Amniotic epithelial cell (primary cell): ENCODE results near the gene PRKAR1A.

Experiments
- DNase-seq: peaks from one replicate; pipeline ENCODE4 v3.0.0-alpha.2; 2010; ENCODE audit warnings: low read depth

The PRKAR1A gene

DNA sequence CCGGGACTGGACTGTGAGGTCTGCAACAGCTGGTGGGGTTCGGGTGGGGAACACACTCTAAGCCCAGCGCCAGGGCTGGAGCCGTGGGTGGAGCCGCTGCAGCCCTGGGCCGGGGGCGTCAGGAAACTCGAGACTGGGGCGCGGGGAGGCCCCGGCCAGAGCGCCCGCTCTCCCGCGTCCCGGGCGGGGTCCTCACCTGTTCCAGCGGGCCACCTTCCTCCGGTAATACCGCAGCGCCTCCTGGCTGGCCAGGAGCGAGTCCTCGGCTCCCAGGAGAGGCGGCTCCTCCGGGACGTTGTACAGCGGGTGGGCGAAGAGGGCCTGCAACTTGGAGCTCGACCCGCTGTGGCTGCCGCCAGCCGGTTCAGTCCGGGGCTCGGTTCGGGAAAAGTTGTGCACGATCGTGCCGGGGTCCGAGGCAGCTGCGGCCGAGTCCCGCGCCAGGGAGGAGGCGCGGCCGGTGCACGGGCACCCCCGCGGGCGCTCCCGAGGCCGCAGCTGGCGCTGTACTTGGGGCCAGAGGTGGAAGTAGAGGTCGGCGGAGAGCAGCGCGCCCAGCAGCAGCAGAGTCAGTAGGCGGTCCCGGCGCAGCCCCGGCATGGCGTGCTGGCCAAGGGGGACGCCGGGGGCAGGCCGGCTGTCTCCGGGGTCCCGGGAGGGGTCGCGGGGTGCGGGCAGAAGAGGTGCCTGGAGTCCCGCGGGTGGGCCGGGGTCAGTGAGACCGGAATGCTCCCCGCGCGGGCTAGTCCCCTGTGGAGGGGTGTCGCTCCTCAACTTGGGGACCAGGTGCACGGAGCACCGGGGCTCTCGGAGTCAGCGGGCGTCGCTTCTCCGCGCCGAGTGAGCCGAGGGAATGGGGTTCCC is 88.1 kb downstream of the PRKAR1A start:
- no peak for DNase-seq
